ENCODE measurements around the gene CAMK2N2.

The CAMK2N2 gene

GRCh38 chr3:184259878-184260723 is 1.3 kb downstream of the CAMK2N2 start:
- Histone ChIP-seq H3K4me3 (ENCODE audit: low read length) (peak overlapping the region; percentile 58), H3K4me1 (ENCODE audit: control insufficient read depth, low read length) (peaks cover 14% of the 10 kb centered on the region; the same call in 1 of the 2 replicates), H3K9me2 (replicated peaks; ENCODE audit: control insufficient read depth, low read length) (no peaks in the 10 kb centered on the region), H3K27ac (ENCODE audit: low read depth, low read length) (no peak overlapping the region), H3F3A (ENCODE audit: control insufficient read depth, insufficient read depth) (no peaks in the 10 kb centered on the region; the same call in 1 of the 2 replicates), H3K9me3 (ENCODE audit: control insufficient read depth, insufficient read depth, low read length) (no peaks in the 10 kb centered on the region), H4K20me1 (ENCODE audit: control insufficient read depth, insufficient read depth, low read depth, low read length) (no peaks in the 10 kb centered on the region), H3K4me2 (ENCODE audit: low read length) (peak overlapping the region; percentile 61), H3K36me3 (ENCODE audit: control insufficient read depth, low read length) (no peaks in the 10 kb centered on the region), H3K27me3 (ENCODE audit: control insufficient read depth, low read length) (peaks cover 28% of the 10 kb centered on the region), H3K79me2 (ENCODE audit: control insufficient read depth, low read length) (peaks cover 1% of the 10 kb centered on the region)
- TF ChIP-seq EZH2phosphoT487 (IDR thresholded peaks at IDR 0.05; ENCODE audit: borderline replicate concordance, low read length) = 0 out of 2 replicates have a peak, but pooled peaks have one; percentile 40
- no peak for TF ChIP-seq CTCF (IDR thresholded peaks at IDR 0.05; ENCODE audit: low read depth, low read length, poor library complexity, severe bottlenecking)

GRCh38 chr3:184259396-184259877 is 1.9 kb downstream of the CAMK2N2 start:
- no peaks in the 10 kb centered on the region; the same call in 1 of the 2 replicates for H3F3A ChIP-seq (ENCODE audit: control insufficient read depth, insufficient read depth)
- peaks cover 4% of the 10 kb centered on the region for H3K79me2 ChIP-seq (ENCODE audit: control insufficient read depth, low read length)
- H3K4me1 ChIP-seq (ENCODE audit: control insufficient read depth, low read length) = peaks cover 14% of the 10 kb centered on the region; the same call in 1 of the 2 replicates
- H3K9me3 ChIP-seq (ENCODE audit: control insufficient read depth, insufficient read depth, low read length) = no peaks in the 10 kb centered on the region
- no peaks in the 10 kb centered on the region for H3K36me3 ChIP-seq (ENCODE audit: control insufficient read depth, low read length)
- H3K9me2 ChIP-seq (replicated peaks; ENCODE audit: control insufficient read depth, low read length) = no peaks in the 10 kb centered on the region
- no peak overlapping the region for H3K27ac ChIP-seq (ENCODE audit: low read depth, low read length)
- H4K20me1 ChIP-seq (ENCODE audit: control insufficient read depth, insufficient read depth, low read depth, low read length) = no peaks in the 10 kb centered on the region
- peaks cover 28% of the 10 kb centered on the region for H3K27me3 ChIP-seq (ENCODE audit: control insufficient read depth, low read length)
- H3K4me2 ChIP-seq (ENCODE audit: low read length) = no peak overlapping the region
- TF ChIP-seq CTCF (IDR thresholded peaks at IDR 0.05; ENCODE audit: low read depth, low read length, poor library complexity, severe bottlenecking) = no peak
- no peak for TF ChIP-seq EZH2phosphoT487 (IDR thresholded peaks at IDR 0.05; ENCODE audit: borderline replicate concordance, low read length)
- no peak overlapping the region for H3K4me3 ChIP-seq (ENCODE audit: low read length)

GRCh38 chr3:184258926-184259325 is 2.4 kb downstream of the CAMK2N2 start:
- no peaks in the 10 kb centered on the region; the same call in 1 of the 2 replicates for H3F3A ChIP-seq (ENCODE audit: control insufficient read depth, insufficient read depth)
- no peak overlapping the region for H3K27ac ChIP-seq (ENCODE audit: low read depth, low read length)
- H3K27me3 ChIP-seq (ENCODE audit: control insufficient read depth, low read length) = peaks cover 28% of the 10 kb centered on the region
- H3K9me3 ChIP-seq (ENCODE audit: control insufficient read depth, insufficient read depth, low read length) = no peaks in the 10 kb centered on the region
- no peak overlapping the region for H3K4me3 ChIP-seq (ENCODE audit: low read length)
- peaks cover 14% of the 10 kb centered on the region; the same call in 1 of the 2 replicates for H3K4me1 ChIP-seq (ENCODE audit: control insufficient read depth, low read length)
- H3K36me3 ChIP-seq (ENCODE audit: control insufficient read depth, low read length) = no peaks in the 10 kb centered on the region
- H3K79me2 ChIP-seq (ENCODE audit: control insufficient read depth, low read length) = peaks cover 4% of the 10 kb centered on the region
- no peaks in the 10 kb centered on the region for H3K9me2 ChIP-seq (replicated peaks; ENCODE audit: control insufficient read depth, low read length)
- no peak overlapping the region for H3K4me2 ChIP-seq (ENCODE audit: low read length)
- TF ChIP-seq CTCF (IDR thresholded peaks at IDR 0.05; ENCODE audit: low read depth, low read length, poor library complexity, severe bottlenecking) (no peak), EZH2phosphoT487 (IDR thresholded peaks at IDR 0.05; ENCODE audit: borderline replicate concordance, low read length) (no peak)
- no peaks in the 10 kb centered on the region for H4K20me1 ChIP-seq (ENCODE audit: control insufficient read depth, insufficient read depth, low read depth, low read length)

Data from DOHH2 (cell line).